Cortex of kidney (tissue), 1 donor: Measurements from ENCODE around the gene KCTD19.

Source experiments
- DNase-seq: peaks from one replicate; lab custom pipeline; 2025; lab: John Stamatoyannopoulos, UW

Gene KCTD19

DNA sequence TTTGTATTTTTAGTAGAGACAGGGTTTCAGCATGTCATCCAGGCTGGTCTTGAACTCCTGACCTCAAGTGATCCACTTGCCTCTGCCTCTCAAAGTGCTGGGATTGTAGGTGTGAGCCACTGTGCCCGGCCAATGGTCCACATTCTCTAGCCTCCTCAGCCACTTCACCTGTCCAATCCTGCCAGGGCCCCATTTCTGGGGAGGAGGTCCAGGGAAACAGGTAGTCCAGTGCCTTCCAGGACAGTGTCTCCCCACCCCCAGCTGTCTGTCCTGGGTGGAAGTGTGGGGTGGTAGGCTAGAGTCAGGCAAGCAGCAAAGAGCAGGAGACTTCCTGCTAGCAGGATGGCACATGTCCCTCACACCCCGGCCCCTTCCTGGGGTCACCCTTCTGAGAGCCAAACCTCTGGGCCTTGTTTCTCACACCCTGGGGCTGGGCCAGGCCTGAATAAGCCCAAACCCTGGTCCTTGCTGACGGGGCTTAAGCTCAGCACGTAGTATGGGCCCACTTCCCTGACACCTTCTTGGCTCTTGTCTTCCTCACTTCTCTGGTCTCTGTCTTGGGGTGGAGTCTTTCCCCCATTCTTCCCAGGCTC lies 84.3 kb downstream of the KCTD19 start:
- no peak for DNase-seq

GRCh38 chr16:67241008-67241900 lies 85.3 kb downstream of the KCTD19 start:
- no peak for DNase-seq

GRCh38 chr16:67240506-67240905 lies 86.0 kb downstream of the KCTD19 start:
- DNase-seq: no peak
